HG03135 (cell line): ENCODE data around the gene MIEF1.

ENCODE experiments used
- ATAC-seq: cut with Tn5 transposase; IDR thresholded peaks from one replicate; pipeline ENCODE4 v1.9.1; 2021; ENCODE audit warnings: mild to moderate bottlenecking, moderate library complexity; ENCODE audit not compliant: unreplicated experiment

The MIEF1 gene

DNA sequence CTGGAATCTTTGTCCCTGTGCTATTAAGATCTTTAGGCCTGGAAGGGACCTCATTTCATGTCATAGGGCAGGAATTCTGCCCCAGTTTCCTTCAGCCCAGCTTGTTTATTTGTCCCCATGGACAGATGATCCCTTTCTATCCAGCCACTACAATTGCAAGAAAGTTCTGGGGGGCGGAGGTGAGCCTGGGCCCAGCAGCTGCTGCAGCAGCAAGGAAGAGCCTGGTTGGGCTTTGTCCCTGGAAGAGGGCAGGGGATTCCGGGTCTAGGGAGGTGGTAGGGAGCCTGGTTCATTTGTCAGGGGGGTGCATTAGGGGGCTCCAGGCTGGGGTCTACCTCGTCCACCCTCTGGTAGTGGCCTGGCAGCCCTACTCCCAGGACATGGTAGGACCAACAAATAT is 52.1 kb downstream of the MIEF1 start:
- ATAC-seq, result no peak

DNA sequence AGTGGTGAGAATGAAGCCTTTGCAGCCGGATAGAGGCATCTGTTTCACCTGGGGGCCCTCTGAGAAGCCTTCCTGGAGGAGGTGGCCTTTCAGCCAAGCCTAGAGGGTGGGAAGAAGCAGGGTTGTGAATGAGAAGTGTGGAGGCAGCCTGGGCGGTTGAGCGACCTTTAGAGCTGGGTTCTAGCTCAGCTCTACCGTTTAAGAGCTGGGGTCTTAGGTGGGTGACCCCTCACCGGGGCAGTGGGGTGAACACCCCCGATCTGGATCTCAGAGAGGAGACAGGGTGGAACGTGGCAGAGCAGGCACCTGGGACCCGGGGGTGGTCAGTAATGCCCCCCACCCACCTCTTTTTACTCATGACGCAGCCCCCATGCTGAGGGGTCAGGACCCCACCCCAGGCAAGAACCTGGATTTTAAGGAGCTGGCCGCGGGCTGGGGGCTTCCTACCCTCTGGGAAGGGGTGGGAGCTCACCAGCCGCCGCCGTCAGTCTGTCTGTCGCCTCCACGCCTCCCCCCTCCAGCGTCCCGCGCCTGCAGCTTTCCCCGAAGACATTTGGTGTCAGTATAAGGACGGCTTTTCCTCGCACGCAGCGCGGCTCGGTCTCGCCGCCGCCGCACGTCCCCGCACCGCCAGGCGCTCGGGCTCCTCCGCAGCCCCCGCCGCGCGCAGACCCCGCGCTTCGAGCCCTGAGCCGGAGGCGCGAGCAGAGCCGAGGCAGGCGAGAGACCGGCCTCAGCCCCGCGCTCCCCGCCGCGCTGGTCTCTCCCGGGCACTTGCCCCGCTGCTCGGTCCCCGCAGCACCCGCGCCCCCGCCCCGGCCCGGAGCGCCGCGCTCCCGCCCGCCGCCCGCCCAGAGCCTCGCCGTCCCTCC is 55.1 kb downstream of the MIEF1 start:
- ATAC-seq, result no peak

DNA sequence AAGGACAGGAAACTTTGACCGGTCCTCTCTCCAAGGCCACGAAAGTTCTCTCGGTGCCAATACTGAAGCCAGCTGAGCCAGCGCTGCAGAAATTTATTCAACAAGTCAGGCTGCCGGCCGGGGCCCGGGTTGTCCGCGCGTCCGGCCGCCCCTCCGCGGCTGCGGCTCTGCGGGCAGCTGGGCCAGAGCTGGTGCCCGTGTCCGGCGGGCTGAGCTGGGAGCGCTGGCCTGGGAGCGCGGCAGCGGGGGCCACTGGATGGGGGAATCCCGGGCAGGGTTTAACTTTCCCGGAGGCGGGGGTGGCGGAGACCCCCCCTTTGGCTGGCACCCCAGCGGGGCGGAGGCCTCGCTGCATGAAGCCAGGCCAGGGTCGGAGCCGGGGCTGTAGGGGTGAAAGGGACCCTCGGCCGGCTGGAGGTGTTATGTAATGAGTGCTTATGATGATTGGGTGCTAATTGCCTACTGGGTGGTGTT is 56.2 kb downstream of the MIEF1 start:
- no peak for ATAC-seq

DNA sequence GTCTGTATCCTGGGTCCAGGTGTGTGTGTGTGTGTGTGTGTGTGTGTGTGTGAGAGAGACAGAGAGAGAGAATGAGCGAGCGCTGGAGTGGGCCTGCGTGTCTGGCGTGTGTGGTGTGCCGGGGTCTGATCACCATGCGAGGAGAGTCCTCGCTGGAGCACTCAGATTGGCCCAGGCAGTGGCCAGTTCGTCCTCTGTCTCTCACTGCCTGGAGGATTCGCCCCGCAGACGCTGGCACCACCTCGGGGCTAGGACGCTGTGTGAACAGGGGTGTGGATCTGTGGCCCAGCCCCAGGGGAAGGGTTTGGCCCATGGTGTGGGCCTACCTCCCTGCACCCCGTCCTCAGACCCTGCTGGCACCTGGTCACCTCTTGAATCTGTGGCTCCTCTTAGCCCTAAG is 56.9 kb downstream of the MIEF1 start:
- no peak for ATAC-seq

DNA sequence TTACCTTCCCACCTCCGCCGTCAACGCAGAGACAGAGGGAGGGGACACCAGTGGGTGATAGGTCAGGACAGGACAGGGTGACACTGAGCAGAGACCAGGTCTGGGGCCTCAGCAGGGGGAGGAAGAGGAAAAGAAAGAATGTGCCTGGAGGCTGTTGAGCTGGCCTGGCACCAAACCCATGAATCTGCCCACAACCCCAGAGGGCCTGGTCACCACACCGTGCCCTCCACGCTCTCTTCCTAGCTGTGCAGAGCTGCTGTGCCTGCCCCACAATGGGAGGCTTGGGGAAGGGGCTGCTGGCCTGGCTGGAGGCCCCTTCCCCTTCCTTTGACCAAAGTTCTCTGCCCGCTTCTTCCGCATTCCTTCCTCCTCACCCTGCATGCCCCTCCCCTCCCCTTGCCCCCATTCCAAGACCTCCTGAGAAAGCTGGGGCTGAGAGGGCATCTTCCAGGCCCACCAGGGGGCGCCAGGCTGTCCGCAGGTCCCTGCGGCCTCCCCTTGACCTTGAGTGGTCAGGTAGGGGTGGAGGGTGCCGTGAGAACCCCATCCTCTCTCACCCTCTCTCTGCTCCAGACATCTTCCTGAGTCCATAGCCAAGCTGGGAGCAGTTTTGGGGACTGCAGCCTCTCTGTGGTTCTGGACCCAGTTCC is 57.5 kb downstream of the MIEF1 start:
- ATAC-seq, result no peak

DNA sequence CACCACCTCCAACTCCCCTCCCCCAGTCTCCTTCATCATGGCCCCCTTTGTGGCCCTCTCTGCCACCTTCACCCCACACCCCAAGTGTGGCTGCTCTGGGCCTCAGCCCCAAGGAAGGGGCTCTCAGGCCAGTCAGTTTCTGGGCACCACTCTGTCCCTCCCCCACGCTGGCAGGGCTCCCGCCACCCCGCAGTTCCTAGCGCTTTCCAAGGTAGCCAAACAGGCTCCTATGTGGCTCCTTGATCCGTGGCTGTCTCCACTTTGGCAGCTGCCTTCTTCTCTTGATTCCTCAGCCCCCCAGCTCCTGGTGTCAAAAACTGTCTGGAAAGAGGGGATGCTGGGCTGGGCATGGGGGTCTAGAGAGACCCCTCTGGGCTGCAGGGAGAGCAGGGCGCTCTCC is 58.0 kb downstream of the MIEF1 start:
- no peak for ATAC-seq

DNA sequence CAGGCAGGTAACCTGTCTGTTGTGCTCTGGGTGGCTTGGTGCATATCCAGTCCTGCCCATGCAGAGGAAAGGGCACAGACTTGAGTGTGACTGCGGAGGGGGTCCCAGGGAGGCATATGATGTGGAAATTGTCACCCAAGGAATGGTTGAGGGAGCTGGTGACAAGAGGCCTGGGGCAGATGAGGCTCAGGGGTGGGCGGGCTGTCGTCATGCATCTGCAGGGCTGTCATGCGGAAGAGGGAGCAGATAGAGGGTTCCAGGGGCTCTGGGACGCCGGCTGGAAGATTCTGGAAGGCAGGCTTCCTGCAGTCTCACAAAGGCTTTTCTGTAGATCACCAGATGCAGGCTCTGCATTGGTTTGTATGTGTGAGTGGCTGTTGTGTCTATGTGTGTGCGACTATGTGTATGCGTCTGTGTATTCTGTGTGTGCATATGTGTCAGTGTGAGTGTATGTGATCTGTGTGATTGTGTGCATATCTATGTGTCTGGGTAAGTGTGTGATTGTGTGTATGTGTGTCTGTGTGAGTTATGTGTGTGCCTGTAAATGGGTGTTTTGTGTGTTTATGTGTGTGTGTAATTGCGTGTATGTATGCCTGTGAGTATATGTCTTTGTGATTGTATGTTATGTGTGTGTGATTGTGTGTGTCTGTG is 60.9 kb downstream of the MIEF1 start:
- ATAC-seq, result no peak

DNA sequence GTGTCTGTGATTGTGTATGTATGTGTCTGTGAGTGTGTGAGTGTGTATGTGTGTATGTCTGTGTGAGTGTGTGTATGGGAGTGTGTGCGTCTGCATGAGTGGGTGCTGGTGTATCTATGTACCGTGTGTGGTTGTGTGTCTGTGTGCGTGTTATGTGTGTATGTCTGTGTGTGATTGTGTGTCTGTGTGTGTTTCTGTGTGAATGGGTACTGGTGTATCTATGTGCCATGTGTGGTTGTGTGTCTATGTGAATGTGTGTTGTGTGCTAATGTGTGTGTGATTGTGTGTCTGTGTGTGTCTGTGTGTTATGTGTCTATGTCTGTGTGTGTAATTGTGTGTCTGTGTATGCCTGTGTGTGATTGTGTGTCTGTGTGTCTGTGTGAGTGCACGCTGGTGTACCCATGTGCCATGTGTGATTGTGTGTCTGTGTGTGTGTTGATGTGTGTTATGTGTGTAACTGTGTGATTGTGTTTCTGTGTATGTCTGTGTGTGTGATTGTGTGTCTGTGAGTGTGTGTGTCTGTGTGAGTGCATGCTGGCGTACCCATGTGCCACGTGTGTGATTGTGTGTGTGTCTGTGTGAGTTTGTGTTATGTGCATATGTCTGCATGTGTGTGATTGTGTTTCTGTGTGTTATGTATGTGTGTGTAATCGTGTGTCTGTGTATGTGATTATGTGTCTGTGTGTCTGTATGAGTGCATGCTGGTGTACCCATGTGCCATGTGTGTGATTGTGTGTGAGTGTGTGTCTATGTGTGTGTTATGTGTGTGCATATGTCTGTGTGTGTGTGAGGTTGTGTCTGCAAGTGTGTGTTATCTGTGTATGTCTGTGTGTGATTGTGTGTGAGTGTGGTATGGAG is 61.7 kb downstream of the MIEF1 start:
- no peak for ATAC-seq

DNA sequence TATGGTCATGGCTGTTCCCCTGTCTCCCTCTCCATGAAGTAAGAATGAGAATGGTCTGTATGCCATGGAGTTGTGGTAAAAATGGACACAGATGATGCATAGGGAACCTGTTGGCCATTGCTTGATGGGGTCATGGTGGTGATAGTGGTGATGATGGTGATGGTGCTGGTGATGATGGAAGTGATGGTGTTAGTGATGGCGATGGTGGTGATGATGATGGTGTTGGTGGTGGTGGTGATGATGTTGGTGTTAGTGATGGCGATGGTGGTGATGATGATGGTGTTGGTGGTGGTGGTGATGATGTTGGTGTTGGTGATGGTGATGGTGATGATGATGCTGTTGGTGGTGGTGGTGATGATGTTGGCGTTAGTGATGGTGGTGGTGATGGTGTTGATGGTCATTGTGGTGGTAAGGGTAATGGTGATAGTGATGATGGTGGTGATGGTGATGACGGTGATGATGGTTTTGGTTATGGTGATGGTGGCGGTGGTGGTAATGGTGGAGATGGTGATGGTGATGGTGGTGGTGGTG is 63.4 kb downstream of the MIEF1 start:
- no peak for ATAC-seq

DNA sequence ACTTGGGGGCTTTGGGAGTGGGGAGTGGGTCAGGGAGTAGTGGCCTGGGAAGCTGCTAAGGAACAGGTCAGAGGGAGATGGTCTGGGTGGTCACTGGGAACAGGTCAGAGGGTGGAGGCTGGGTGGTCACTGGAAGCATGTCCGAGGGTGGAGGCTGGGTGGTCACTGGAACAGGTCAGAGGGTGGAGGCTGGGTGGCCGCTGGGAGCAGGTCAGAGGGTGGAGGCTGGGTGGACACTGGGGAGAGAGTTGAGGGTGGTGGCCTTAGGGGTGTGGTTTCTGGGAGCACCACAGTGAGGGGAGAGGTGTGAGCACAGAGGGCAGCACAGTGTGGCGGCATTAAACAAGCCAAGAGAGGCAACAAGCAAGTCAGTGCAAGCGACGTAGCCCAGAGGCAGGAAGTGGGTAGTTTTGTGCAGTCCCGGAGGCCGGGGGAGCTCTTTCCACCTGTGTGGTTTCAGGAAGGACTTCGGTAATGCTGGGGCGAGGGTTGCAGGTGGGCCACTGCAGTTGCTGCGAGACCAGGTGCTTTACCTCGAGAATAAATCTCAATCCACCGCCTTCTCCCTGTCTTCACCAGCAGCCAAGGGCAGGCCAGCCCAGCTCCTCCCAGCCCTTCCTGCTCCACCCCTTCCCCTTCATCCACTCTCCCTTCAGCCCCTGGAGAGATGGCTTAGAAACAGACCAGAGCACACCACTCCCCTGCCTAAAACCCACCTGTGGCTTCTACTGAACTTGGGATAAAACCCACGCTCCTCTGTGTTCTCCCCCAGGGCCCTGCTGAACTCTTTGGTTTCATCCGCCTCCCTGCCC is 65.3 kb downstream of the MIEF1 start:
- ATAC-seq, result no peak
